HCT116 (cell line): Measurements from ENCODE around the gene TMEM178B. TPM values are rescaled to one million over a fixed set of nuclear protein-coding genes. Genes with fewer than 3 reads are reported as not detected.

Experiments used
- ATAC-seq: fragments of 200-7000 bp; cut with Tn5 transposase; 2 replicates; pipeline ENCODE4 v1.9.1; 2020; ENCODE audit warnings: mild to moderate bottlenecking, moderate library complexity
- BruUV-seq: library from RNA; stranded (reverse); fragments of 400-500 nt; replicated peaks from 2 replicates; lab custom pipeline; 2021; lab: Mats Ljungman, UMichigan
- CTCF ChIA-PET: fragments of 300-600 bp; sonication (Branson Sonifier 250); formaldehyde crosslinking; loops from one replicate; lab custom pipeline; 2021; ENCODE audit warnings: antibody characterized with exemption; lab: Charles Lee
- POLR2A ChIA-PET: fragments of 300-600, 350-600 bp; sonication (Branson Sonifier 250); formaldehyde crosslinking; loops from one replicate; lab custom pipeline; 2021; ENCODE audit warnings: antibody characterized with exemption; lab: Charles Lee
- RAD21 ChIA-PET, 2 experiments: fragments of 300-600 bp; sonication (Branson Sonifier 250); formaldehyde crosslinking; loops; one replicate each; lab custom pipeline; 2023; ENCODE audit warnings: low total read pairs in 2 of 2; ENCODE audit not compliant: uncharacterized antibody in 2 of 2, unreplicated experiment in 2 of 2, low non-redundant PET in 1 of 2; lab: Charles Lee
- DNase-seq: peaks from one replicate; pipeline ENCODE4 v3.0.0-alpha.2; 2010; ENCODE audit warnings: low read depth, low spot score
- H2AFZ ChIP-seq: fragments of 200-600 bp; shearing (Covaris generic), sonication (generic); 2 replicates; pipeline ENCODE4 v1.6.1; 2017; ENCODE audit warnings: low read depth, mixed run types, mixed read lengths, antibody characterized with exemption, low read length; ENCODE audit not compliant: poor library complexity, severe bottlenecking
- H3K27ac ChIP-seq: 2 replicates; pipeline ENCODE4 v1.5.1; 2012; ENCODE audit warnings: low read depth, low read length
- H3K27me3 ChIP-seq: fragments of 200-600 bp; sonication (generic); 2 replicates; pipeline ENCODE4 v1.6.1; 2016; ENCODE audit warnings: mixed run types, low read length, mixed read lengths; ENCODE audit not compliant: insufficient read depth
- H3K36me3 ChIP-seq, 2 experiments: fragments of 200-500 bp in 1 of 2; fragments of 200-600 bp in 1 of 2; sonication (Bioruptor generic) in 1 of 2; sonication (generic) in 1 of 2; 2 replicates each; pipeline versions ENCODE4 v1.5.1 to v1.6.1; 2014 to 2016; ENCODE audit warnings: low read length in 2 of 2, inconsistent platforms in 1 of 2, mixed read lengths in 1 of 2, mixed run types in 1 of 2; ENCODE audit not compliant: insufficient read depth in 2 of 2, control insufficient read depth in 1 of 2
- H3K4me1 ChIP-seq, 2 experiments: fragments of 200-600 bp in 1 of 2; sonication (generic) in 1 of 2; 2 replicates each; pipeline versions ENCODE4 v1.5.1 to v1.6.1; 2012 to 2017; ENCODE audit warnings: low read length in 2 of 2, inconsistent platforms in 1 of 2, mild to moderate bottlenecking in 1 of 2, mixed read lengths in 1 of 2, mixed run types in 1 of 2, moderate library complexity in 1 of 2; ENCODE audit not compliant: insufficient read depth in 2 of 2, control insufficient read depth in 1 of 2
- H3K4me2 ChIP-seq: fragments of 200-600 bp; sonication (generic); 2 replicates; pipeline ENCODE4 v1.6.1; 2017; ENCODE audit warnings: mixed run types, low read length, mixed read lengths
- H3K4me3 ChIP-seq, 2 experiments: fragments of 200-600 bp in 1 of 2; sonication (generic) in 1 of 2; replicated peaks in 1 of 2; 2 replicates each; pipeline ENCODE4 v1.5.1; 2011 to 2016; ENCODE audit warnings: low read length in 2 of 2, control low read depth in 1 of 2, low read depth in 1 of 2, mild to moderate bottlenecking in 1 of 2, mixed read lengths in 1 of 2, mixed run types in 1 of 2
- H3K79me2 ChIP-seq: fragments of 200-600 bp; sonication (generic); 2 replicates; pipeline ENCODE4 v1.6.1; 2017; ENCODE audit warnings: mild to moderate bottlenecking, mixed run types, low read length, moderate library complexity, mixed read lengths; ENCODE audit not compliant: insufficient read depth
- H3K9ac ChIP-seq: fragments of 200-600 bp; sonication (generic); 2 replicates; pipeline ENCODE4 v1.6.1; 2016; ENCODE audit warnings: low read length, mixed read lengths
- H3K9me2 ChIP-seq: fragments of 200-600 bp; sonication (generic), shearing (Covaris generic); 2 replicates; pipeline ENCODE4 v1.6.1; 2017; ENCODE audit warnings: mixed run types, mild to moderate bottlenecking, moderate library complexity; ENCODE audit not compliant: insufficient read depth
- H3K9me3 ChIP-seq, 2 experiments: fragments of 200-500 bp in 1 of 2; fragments of 200-600 bp in 1 of 2; sonication (Bioruptor generic) in 1 of 2; sonication (generic) in 1 of 2; 2 replicates each; pipeline ENCODE4 v1.6.1; 2014 to 2017; ENCODE audit warnings: low read length in 2 of 2, mixed read lengths in 2 of 2, inconsistent platforms in 1 of 2, low read depth in 1 of 2, mild to moderate bottlenecking in 1 of 2, mixed run types in 1 of 2, moderate library complexity in 1 of 2; ENCODE audit not compliant: control insufficient read depth in 1 of 2, insufficient read depth in 1 of 2
- H4K20me1 ChIP-seq: fragments of 200-600 bp; sonication (generic), shearing (Covaris generic); 2 replicates; pipeline ENCODE4 v1.6.1; 2017; ENCODE audit warnings: mixed run types, mild to moderate bottlenecking, moderate library complexity; ENCODE audit not compliant: insufficient read depth
- CBX3 ChIP-seq: IDR thresholded peaks from 2 replicates; pipeline ENCODE4 v1.6.1; 2012; ENCODE audit warnings: low read depth
- EGR1 ChIP-seq: IDR thresholded peaks from 2 replicates; pipeline ENCODE4 v1.6.1; 2012; ENCODE audit warnings: low read depth
- EZH2 ChIP-seq: fragments of 200-600 bp; sonication (generic); IDR thresholded peaks from 2 replicates; pipeline ENCODE4 v1.6.1; 2017; ENCODE audit warnings: antibody characterized with exemption, mixed run types
- FOSL1 ChIP-seq: IDR thresholded peaks from 2 replicates; pipeline ENCODE4 v1.6.1; 2012; ENCODE audit warnings: low read depth
- POLR2AphosphoS5 ChIP-seq: IDR thresholded peaks from 2 replicates; pipeline ENCODE4 v1.6.1; 2011; ENCODE audit warnings: mild to moderate bottlenecking, low read depth, low read length, moderate library complexity
- RAD21 ChIP-seq: IDR thresholded peaks from 2 replicates; pipeline ENCODE4 v1.6.1; 2012; ENCODE audit warnings: low read depth, mild to moderate bottlenecking
- SIN3A ChIP-seq: IDR thresholded peaks from 2 replicates; pipeline ENCODE4 v1.6.1; 2012; ENCODE audit warnings: low read depth
- SRF ChIP-seq: IDR thresholded peaks from 2 replicates; pipeline ENCODE4 v1.6.1; 2012; ENCODE audit warnings: low read depth
- intact Hi-C: fragments of 100-400 bp; cut with micrococcal nuclease; formaldehyde crosslinking; loops from 2 replicates; pipeline ENCODE4 v1.10.0; 2022
- total RNA-seq: library from RNA; stranded (reverse); gene quantifications from one replicate; pipeline ENCODE4 v1.2.1, GENCODE V29; 2021; ENCODE audit not compliant: unreplicated experiment
- TF ChIP-seq, protein P1 (sequence below): IDR thresholded peaks from 2 replicates; pipeline ENCODE4 v1.6.1; 2011; ENCODE audit warnings: mild to moderate bottlenecking, low read length, moderate library complexity; ENCODE audit not compliant: insufficient replicate concordance; ENCODE audit errors: extremely low read depth

The TMEM178B gene
- total RNA-seq, 1 experiment from 2014 or later: 0.02 TPM

DNA sequence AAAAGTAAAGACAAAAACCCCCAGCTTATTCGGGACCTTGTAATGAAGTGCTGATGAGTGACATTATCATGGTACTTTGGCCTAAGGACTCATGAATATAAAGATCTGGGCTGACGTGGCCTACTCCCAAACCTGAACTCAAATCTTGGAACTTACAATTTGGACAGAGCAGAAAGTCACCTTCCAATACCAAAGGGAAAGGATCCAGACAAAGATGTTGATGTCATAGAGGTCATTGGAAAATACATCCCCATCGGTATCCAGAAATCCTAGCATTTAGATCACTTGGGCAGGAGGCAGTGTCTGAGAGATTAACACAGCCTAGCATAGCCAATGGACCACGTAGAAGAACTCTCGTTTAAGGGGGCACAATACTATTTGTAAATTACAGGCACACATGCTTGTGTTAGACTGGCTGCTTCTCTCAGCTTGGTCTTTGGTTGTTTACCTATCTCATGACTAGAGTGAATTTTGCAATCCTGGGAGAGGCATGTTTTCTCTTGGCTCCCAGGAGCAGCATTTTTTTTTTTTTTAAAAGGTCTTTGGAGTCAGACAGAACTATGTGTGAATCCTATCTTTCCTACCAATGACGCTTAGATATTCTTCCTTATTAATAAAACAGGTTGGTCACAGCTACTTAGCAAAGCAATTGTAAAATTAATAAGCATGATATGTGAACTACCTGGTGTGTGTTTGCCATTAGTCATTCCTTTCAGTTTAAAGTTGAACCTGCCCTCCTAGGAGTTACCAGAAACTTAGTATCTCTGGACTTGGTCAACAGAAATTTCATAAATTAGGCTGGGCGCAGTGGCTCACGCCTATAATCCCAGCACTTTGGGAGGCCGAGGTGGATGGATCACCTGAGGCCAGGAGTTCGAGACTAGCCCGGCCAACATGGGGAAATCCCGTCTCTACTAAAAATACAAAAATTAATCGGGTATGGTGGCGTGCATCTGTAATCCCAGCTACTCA is 31.4 kb upstream of the TMEM178B start:
- no peak for DNase-seq
- ATAC-seq: no peak

DNA sequence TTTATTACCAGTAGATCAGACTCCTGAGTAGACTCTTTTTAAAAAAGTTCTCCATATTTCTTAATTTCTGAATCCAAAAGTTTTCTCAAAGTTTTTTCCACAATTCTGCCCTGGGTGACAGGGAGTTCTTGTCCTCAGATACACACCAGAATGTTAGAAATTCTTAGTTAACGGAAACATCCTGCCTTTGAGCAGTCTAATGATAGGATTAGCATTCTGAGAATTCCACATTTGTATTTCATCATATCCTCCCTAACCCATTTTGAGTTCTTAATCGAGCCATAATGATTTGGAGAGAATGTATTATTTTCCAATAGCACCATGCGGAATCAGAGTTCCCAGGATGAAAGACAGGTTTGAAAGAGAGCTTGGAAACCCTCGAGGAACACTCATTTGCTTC is 30.2 kb upstream of the TMEM178B start:
- ChIA-PET RAD21 (no interaction called here), POLR2A (no interaction called here), CTCF (no interaction called here)
- H3K9me2 ChIP-seq: no peaks in the 10 kb centered on the region
- no peaks in the 10 kb centered on the region for H3K36me3 ChIP-seq
- TF ChIP-seq CBX3 (no peak), EGR1 (no peak), FOSL1 (no peak), SRF (no peak), POLR2AphosphoS5 (no peak), SIN3A (no peak), RAD21 (no peak)
- TF ChIP-seq, protein P1, sequence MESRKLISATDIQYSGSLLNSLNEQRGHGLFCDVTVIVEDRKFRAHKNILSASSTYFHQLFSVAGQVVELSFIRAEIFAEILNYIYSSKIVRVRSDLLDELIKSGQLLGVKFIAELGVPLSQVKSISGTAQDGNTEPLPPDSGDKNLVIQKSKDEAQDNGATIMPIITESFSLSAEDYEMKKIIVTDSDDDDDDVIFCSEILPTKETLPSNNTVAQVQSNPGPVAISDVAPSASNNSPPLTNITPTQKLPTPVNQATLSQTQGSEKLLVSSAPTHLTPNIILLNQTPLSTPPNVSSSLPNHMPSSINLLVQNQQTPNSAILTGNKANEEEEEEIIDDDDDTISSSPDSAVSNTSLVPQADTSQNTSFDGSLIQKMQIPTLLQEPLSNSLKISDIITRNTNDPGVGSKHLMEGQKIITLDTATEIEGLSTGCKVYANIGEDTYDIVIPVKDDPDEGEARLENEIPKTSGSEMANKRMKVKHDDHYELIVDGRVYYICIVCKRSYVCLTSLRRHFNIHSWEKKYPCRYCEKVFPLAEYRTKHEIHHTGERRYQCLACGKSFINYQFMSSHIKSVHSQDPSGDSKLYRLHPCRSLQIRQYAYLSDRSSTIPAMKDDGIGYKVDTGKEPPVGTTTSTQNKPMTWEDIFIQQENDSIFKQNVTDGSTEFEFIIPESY: no peak
- H3K27me3 ChIP-seq: peaks cover 3% of the 10 kb centered on the region; the same call in 1 of the 2 replicates
- no peaks in the 10 kb centered on the region for H3K4me1 ChIP-seq
- DNase-seq (no peak), ATAC-seq (no peak)
- H3K4me2 ChIP-seq: no peak overlapping the region
- H3K9me3 ChIP-seq: no peaks in the 10 kb centered on the region
- no peaks in the 10 kb centered on the region for H4K20me1 ChIP-seq
- no peak overlapping the region for H3K4me3 ChIP-seq
- BruUV-seq: no TSS peak
- intact Hi-C loops: no loop called here
- no peak overlapping the region for H3K27ac ChIP-seq
- H3K79me2 ChIP-seq: no peaks in the 10 kb centered on the region
- H3K9ac ChIP-seq: no peak overlapping the region
- no peak overlapping the region for H2AFZ ChIP-seq

More for the DNA sequence above, 31.4 kb upstream of the TMEM178B start:
- Histone ChIP-seq H3K27me3 (0 out of 2 replicates have a peak, but pooled peaks cover 3% of the 10 kb centered on the region), H3K9ac (no peak overlapping the region), H2AFZ (no peak overlapping the region), H3K4me3 (no peak overlapping the region), H3K9me2 (no peaks in the 10 kb centered on the region), H3K9me3 (no peaks in the 10 kb centered on the region), H3K4me2 (no peak overlapping the region), H3K79me2 (no peaks in the 10 kb centered on the region), H3K36me3 (no peaks in the 10 kb centered on the region), H3K27ac (no peak overlapping the region), H3K4me1 (no peaks in the 10 kb centered on the region), H4K20me1 (no peaks in the 10 kb centered on the region)
- RAD21 ChIA-PET: no interaction called here
- TF ChIP-seq POLR2AphosphoS5 (no peak), EZH2 (no peak)
- CTCF ChIA-PET: no interaction called here
- POLR2A ChIA-PET: no interaction called here
- intact Hi-C loops: no loop called here
- BruUV-seq: no TSS peak
